COR-L47 (cell line): ENCODE results near the gene TGFB1.
"Not testable (repeated sequence)": the region's sequence is repeated elsewhere in the genome, so short reads cannot be mapped to it uniquely, and the experiment has no call there.

Experiments
- DNase-seq: peaks from one replicate; lab custom pipeline; 2025; lab: John Stamatoyannopoulos, UW

TGFB1 gene

DNA sequence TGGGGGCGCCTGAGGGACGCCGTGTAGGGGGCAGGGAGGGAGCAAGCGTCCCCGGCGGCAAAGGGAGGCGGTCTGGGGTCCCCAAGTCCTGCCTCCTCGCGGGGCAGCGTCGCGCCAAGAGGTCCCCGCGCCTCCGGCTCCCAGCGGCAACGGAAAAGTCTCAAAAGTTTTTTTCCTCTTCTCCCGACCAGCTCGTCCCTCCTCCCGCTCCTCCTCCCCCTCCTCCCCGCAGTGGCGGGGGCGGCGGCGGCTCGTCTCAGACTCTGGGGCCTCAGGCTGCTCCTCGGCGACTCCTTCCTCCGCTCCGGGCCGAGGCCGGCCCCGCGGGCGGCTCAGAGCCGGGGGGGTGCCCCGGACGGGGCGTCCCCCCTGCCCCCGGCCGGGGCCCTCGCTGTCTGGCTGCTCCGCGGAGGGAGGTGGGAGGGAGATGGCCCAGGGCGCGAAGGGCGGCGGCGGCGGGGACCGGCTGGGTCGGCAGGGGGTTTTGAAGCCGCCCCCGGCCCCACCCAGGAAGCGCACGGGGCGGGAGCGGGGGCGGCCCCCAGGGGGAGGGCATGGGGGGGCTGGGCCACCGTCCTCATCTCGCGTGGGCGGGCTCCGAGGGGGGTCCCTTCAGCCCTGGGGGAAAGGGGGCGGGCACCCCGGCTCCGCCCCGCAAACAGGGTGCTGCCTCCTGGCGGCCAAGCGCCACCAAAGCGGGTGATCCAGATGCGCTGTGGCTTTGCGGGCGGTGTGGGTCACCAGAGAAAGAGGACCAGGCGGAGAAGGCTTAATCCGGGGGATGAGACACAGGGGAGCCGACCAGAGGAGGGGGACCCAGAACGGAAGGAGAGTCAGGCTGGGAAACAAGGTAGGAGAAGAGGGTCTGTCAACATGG lies at the start of gene TGFB1:
TSS of gene TGFB1 (minus strand) at position 457 of the 877 bp plus-strand sequence. CDS start 878 bp downstream, outside the sequence.
- DNase-seq: no peak

DNA sequence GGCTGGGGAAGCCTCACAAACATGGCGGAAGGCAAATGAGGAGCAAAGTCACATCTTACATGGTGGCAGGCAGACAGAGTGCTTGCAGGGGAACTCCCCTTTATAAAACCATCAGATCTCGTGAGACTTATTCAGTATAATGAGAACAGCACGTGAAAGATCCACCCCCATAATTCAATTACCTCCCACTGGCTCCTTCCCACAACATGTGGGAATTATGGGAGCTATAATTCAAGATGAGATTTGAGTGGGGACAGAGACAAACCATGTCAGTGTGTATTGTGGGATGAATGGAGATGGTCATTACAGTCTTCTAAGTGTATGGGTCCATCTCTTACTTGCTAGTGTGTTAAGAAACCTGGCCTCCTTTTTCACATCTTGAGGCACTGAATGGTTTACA lies 48.3 kb upstream of the TGFB1 start:
- DNase-seq: no peak

DNA sequence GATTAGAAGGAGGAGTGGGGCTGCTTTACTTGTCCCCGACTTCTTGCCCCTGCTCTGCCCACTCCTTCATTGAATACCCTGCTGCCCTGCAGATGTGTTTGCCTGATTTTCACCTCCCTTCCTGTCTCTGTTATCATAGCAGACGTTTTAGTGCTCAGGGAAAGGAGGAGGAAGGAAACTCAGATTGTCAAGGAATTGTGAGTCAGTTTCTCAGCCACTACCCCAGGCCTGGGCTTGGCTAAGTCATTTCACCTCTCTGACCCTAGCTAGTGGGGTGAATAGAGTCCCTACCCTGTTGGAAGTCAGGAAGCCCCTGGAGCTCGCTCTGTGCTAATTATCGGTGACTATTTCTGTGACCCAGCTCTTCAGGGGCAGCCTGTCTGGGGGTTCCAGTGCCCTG lies 47.8 kb upstream of the TGFB1 start:
- no peak for DNase-seq

DNA sequence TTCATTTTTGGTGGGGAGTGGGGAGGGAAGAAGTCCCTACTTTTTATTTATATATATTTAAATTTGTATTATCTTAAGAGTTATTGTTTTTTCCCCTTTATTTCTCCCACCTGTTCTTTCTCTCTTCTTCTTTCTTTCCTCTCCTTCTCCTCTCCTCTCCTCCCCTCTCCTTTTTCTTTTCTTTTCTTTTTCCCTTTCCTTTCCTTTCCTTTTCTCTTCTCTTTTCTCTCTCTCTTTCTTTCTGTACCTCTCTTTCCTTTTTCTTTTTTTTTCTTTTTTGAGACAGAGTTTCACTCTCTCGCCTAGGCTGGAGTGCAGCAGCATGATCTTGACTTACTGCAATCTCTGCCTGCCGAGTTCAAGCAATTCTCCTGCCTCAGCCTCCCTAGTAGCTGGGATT lies 45.8 kb upstream of the TGFB1 start:
- DNase-seq: no peak

DNA sequence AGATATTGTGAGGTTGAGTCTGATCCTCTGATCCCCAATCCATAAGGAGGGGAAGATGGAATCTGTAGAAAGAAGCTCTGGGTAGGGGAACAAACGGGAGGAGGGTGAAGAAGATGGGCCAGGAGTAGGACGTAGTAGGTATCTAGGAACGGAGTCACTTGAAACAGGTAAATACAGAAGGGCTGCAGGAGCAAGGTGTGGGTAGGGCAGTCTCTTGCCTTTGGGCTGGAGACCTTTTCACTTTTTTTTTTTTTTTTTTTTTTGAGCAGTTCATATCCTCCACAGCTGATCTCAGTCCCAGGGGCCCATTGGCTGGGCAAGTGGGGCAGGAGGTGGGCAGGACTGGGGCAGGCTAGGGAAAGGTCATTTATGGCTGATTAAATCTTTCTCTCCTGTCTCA lies 45.4 kb upstream of the TGFB1 start:
- no peak for DNase-seq

- DNase-seq: no peak
Observed at GRCh38 chr19:41398598-41398997, 44.9 kb upstream of the TGFB1 start.

DNA sequence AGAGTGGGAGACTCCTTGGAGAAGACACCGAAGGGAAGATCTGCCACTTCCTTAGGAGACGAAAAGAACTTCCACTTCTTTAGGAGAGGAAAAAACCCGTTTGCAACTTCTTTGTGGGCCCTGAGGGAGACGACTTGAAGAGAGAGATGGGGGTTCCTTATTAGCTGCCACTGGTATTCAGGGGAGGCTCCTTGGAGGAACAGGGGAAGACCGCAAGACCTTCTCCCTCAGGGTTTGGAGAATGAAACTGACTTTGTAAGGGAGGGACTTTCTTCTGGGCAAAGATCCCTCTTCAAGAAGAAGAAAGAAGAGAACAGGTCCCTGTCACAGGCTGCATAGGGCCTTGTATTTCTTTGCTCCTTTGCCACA lies 44.3 kb upstream of the TGFB1 start:
- DNase-seq: no peak

- peak; percentile 100 for DNase-seq
Observed at GRCh38 chr19:41397086-41398049, 43.6 kb upstream of the TGFB1 start, which contains the start of the genes BCKDHA and EXOSC5. Gene BCKDHA (plus strand): TSS chr19:41397818. CDS start chr19:41397828, 10 bp downstream. Gene EXOSC5 (minus strand): TSS chr19:41397359. CDS start chr19:41397328, 31 bp downstream.

DNA sequence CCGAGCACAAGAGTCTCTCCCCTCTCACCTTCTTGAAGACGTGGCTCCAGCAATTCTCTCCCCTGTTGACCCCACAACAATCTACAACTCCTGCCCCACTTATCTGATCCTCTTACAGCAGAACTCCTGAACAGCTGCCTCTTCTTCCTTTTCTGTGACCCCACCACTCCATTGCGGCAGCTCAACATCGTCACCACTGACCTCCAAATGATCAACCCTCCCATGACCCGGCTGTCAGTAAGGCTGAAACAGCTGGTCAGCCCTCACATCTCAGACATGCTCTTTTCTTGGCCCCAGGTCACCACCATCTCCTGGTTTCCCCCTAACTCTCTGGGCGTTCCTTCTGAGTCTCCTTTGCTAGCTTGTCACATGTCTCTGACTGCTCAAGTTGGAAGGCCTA lies 41.6 kb upstream of the TGFB1 start:
- no peak for DNase-seq

DNA sequence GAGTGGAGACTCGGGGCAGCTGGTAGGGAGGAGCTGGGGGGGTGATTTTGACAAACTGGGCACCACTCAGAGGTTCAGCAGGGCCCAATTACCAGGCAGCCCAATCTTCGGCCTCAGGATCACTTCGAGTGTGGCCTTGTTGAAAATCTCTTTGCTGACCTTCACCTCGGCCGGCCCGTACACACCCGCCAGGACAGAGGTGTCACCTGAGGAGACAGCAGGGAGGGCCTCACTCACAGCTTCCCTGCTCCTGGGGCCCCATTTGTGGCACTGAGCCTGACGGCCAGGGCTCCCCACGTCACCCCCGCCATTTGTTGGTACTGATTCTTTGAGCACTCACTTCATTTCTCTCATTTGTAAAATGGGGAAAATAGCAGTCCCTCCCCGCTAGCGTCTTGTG lies 39.1 kb upstream of the TGFB1 start:
- no peak for DNase-seq

GRCh38 chr19:41391618-41392017 lies 37.9 kb upstream of the TGFB1 start:
- DNase-seq: no peak

- DNase-seq: no peak
Observed at GRCh38 chr19:41386442-41386841, 32.7 kb upstream of the TGFB1 start.

DNA sequence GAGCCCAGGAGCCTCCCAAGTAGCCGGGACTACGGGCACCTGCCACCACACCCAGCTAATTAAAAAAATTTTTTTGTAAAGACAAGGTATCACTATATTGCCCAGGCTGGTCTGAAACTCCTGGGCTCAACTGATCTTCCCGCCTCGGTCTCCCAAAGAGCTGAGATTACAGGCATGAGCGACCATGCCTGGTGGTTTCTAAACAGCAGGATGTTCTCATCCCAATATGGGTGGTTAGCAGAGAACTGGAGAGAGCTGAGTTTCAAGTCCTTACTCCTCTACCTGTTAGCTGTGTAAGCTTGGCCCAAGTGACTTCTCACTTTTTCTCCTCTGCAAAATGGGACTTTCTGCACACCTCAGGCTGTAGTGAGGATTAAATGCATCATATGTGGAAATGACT lies 30.6 kb upstream of the TGFB1 start:
- DNase-seq: no peak

DNA sequence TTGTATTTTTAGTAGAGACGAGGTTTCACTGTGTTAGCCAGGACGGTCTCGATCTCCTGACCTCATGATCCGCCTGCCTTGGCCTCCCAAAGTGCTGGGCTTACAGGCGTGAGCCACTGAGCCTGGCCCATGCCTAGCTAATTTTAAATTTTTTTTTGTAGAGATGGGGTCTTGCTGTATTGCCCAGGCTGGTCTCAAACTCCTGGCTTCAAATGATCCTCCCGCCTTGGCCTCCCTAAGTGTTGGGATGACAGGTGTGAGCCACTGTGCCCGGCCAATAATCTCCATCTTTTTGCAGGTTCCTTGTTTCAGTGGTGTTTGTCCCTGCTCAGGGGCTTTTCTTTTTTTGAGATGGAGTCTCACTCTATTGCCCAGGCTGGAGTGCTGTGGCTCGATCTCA lies 27.8 kb upstream of the TGFB1 start:
- not testable (repeated sequence) for DNase-seq

GRCh38 chr19:41377977-41378709 lies 24.4 kb upstream of the TGFB1 start:
- DNase-seq: no peak

DNA sequence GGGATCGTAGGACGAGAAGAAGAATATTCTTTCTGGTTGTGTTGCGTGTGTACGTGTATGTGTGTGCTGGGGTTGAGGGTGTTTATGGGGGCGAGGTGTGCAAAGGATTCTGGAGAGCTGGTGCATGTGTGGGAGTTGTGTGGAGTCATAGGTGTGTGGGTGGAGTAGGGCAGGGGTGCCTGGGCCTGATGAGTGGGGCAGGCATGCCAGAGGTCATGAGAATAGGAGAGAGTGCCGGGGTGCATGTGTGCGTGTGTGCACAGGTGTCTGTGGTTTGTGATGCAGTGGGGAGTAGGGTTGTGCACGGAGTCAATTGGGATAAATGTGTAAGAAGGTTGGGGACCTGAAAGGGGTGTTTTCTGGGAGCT lies 23.3 kb upstream of the TGFB1 start:
- no peak for DNase-seq

DNA sequence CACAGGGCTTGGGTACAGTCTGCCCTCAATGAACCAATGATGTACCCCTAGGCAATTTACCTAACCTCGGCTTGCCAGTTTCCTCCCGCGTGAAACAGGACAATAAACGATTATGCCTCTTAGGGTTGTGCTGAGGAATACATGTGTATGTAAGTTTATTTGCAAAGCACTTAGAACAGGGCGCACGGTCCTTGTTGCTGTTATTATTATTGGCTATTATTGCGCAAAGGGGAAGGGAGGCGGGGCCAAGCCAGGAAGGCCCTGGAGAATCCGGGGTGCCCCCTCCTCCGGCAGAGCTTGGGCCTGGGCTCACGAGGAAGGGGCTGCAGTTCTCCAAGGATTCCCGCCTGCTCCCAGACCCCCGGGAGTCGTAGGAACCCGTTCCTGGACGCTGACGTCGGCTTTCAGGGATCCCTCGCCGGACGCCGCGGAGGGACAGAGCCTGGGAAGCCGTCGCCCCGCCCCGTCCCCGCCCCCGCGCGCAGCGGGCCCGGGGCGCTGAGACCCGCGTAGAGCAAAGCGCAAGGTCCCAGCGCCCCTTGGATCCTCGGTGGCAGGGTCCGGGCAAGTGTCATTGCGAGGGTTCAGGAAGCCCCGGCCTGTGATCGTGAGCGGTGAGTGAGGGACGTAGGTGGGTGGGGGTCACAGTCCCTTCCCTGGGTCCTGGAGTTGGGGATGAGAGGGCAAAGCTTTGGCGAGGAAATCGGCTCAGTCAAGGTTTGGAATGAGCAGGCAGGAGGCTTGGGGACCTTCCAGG lies 22.7 kb upstream of the TGFB1 start, which contains the start of gene TMEM91:
TSS of gene TMEM91 (plus strand) at position 293 of the 757 bp plus-strand sequence. CDS start 1,777 bp downstream, outside the sequence.
- DNase-seq: no peak

GRCh38 chr19:41373993-41374392 lies 20.3 kb upstream of the TGFB1 start:
- DNase-seq: peak; percentile 95

DNA sequence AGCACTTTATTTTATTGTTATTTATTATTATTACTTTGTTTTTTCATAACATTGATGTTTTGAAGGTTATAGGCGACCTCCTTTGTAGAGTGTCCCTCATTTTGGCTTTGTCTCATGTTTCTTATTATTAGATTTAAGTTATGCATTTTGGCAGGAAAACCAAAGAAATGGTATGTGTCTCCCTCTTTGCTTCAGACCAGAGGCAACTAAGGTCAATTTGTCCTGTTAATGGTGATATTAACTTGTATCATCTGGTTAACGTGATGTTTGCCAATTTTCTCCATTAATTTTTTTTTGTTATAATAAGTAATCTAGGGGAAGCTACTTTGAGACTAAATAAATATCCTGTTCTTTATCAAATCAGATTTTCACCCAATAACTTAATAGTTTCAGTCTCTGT lies 18.8 kb upstream of the TGFB1 start:
- DNase-seq: no peak

DNA sequence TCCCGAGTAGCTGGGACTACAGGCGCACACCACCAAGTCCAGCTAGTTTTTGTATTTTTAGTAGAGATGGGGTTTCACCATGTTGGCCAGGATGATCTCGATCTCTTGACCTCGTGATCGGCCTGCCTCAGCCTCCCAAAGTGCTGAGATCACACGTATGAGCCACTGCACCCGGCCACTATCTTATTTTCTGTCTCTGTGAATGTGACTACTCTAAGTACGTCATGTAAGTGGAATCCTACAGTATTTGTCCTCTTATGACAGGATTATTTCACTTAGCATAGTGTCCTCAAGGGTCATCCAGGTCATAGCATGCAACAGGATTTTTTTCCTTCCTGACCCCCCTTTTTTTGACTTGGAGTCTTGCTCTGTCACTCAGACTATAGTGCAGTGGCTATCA lies 17.8 kb upstream of the TGFB1 start:
- no peak for DNase-seq

- not testable (repeated sequence) for DNase-seq
Observed at GRCh38 chr19:41371119-41371518, 17.4 kb upstream of the TGFB1 start.
